Nephron progenitor cell (in vitro differentiated cells): Measurements from ENCODE around the gene CPA4.
A peak's percentile ranks its signal among the peaks of the same experiment; 100 is the strongest.

Source experiments
- DNase-seq: peaks from one replicate; pipeline ENCODE4 v3.0.0; 2021
- H3K27ac Mint-ChIP-seq: 2 replicates; pipeline ENCODE4 v1.8.0; 2021; ENCODE audit warnings: mild to moderate bottlenecking, moderate library complexity, mixed read lengths
- H3K27me3 Mint-ChIP-seq: 2 replicates; pipeline ENCODE4 v1.8.0; 2021; ENCODE audit warnings: mild to moderate bottlenecking, low read depth, mixed read lengths; ENCODE audit not compliant: poor library complexity
- H3K36me3 Mint-ChIP-seq: 2 replicates; pipeline ENCODE4 v1.8.0; 2021; ENCODE audit warnings: low read depth, mixed read lengths
- H3K4me1 Mint-ChIP-seq: 2 replicates; pipeline ENCODE4 v1.8.0; 2021; ENCODE audit warnings: mixed read lengths
- H3K4me3 Mint-ChIP-seq: 2 replicates; pipeline ENCODE4 v1.8.0; 2021; ENCODE audit warnings: mild to moderate bottlenecking, moderate library complexity, mixed read lengths
- H3K9me3 Mint-ChIP-seq: 2 replicates; pipeline ENCODE4 v1.8.0; 2021; ENCODE audit warnings: mild to moderate bottlenecking, moderate library complexity, mixed read lengths
- TF ChIP-seq, protein P1 (sequence below): fragments of 200-600 bp; sonication (generic); IDR thresholded peaks from 2 replicates; pipeline ENCODE4 v1.5.0; 2021; ENCODE audit warnings: antibody characterized with exemption

CPA4 gene

DNA sequence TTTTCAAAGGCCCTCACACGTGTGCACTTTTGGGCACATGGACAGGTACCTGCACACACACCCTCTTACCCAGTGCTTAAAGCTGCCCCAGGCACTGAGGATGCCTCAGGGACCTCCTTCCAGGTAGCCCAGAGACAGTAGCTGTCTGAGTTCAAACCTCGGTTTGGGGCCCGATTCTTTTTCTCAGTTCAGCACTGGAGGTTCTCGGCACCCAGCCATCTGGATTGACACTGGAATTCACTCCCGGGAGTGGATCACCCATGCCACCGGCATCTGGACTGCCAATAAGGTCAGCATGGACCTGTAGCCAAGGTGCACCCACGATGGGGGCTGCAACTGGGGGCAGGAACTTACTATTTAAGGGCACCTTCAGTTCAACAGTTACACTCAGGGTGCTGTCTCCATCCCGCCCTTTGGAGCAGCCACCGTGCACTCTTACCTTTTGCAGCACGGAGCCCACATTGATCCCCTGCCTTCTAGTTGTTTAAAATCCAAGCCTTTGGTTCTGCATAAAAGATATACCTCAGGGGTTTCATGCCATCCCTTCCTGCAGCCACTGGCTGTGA lies 69.4 kb downstream of the CPA4 start:
- no peak overlapping the region for H3K4me3 Mint-ChIP-seq
- H3K9me3 Mint-ChIP-seq, result peaks cover 34% of the 10 kb centered on the region
- H3K27ac Mint-ChIP-seq, result no peak overlapping the region
- peaks cover 53% of the 10 kb centered on the region for H3K4me1 Mint-ChIP-seq
- DNase-seq, result no peak
- TF ChIP-seq, protein P1, sequence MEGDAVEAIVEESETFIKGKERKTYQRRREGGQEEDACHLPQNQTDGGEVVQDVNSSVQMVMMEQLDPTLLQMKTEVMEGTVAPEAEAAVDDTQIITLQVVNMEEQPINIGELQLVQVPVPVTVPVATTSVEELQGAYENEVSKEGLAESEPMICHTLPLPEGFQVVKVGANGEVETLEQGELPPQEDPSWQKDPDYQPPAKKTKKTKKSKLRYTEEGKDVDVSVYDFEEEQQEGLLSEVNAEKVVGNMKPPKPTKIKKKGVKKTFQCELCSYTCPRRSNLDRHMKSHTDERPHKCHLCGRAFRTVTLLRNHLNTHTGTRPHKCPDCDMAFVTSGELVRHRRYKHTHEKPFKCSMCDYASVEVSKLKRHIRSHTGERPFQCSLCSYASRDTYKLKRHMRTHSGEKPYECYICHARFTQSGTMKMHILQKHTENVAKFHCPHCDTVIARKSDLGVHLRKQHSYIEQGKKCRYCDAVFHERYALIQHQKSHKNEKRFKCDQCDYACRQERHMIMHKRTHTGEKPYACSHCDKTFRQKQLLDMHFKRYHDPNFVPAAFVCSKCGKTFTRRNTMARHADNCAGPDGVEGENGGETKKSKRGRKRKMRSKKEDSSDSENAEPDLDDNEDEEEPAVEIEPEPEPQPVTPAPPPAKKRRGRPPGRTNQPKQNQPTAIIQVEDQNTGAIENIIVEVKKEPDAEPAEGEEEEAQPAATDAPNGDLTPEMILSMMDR, result no peak
- no peaks in the 10 kb centered on the region for H3K27me3 Mint-ChIP-seq
- peaks cover 17% of the 10 kb centered on the region for H3K36me3 Mint-ChIP-seq

DNA sequence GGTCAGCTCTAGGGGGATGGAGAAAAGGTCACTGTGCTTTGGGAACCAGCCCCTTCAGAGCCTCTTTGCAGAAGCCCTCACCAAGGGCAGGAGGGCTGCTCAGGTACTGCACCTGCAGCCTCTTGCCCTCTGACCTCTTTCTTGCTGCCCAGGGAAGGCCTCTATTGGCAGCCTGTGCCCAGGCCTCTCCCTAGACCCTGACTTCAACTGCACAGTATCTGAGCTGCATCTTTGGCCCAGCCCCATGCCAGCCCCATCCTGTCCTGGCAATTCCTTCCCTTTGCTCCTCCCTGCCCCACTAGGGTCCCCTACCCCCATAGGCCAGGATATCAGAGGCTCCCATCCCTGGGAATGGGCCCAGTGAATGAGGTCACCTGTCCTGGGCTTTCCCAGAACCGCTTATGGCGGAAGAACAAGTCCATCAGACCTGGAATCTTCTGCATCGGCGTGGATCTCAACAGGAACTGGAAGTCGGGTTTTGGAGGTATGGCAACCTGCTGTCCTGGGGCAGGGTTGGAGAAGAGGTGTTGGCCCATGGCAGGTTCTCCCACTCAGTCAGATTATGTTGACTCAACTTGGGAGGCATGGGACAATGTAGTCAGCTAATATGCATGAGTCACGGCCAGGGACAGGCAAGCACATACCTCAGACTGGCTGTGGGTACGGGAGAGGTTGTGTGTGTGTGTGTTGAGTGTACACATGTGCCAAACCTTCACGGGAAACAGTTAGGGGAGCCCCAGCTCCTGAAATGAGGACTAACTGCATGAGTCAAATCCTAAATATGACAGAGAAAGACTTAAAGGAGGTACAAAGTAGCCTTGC lies 70.3 kb downstream of the CPA4 start:
- Mint-ChIP-seq H3K36me3 (peaks cover 17% of the 10 kb centered on the region), H3K27me3 (no peaks in the 10 kb centered on the region), H3K4me3 (no peak overlapping the region), H3K9me3 (peaks cover 32% of the 10 kb centered on the region), H3K4me1 (peaks cover 52% of the 10 kb centered on the region), H3K27ac (peak overlapping the region; percentile 39)
- DNase-seq, result no peak
- TF ChIP-seq, protein P1, result no peak

DNA sequence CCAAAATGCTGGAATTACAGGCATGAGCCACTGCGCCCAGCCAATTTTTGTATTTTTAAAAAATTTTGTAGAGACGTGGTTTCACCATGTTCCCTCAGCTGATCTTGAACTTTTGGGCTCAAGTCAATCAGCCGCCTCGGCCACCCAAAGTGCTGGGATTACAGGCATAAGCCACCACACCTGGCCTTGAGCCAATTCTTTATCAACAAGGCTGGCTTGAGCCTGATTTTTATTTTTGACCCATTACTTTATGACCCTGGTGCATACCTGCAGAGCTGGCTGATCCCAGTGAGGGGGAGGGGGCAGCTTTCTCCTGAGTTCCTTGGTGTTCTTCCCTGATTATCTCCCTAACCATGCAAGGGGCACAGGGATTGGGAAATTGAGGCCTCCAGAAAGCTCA lies 71.5 kb downstream of the CPA4 start:
- Mint-ChIP-seq H3K4me3 (no peak overlapping the region), H3K27ac (no peak overlapping the region), H3K36me3 (peaks cover 14% of the 10 kb centered on the region), H3K27me3 (no peaks in the 10 kb centered on the region), H3K9me3 (peaks cover 20% of the 10 kb centered on the region), H3K4me1 (peaks cover 62% of the 10 kb centered on the region)
- no peak for DNase-seq
- TF ChIP-seq, protein P1, result no peak

DNA sequence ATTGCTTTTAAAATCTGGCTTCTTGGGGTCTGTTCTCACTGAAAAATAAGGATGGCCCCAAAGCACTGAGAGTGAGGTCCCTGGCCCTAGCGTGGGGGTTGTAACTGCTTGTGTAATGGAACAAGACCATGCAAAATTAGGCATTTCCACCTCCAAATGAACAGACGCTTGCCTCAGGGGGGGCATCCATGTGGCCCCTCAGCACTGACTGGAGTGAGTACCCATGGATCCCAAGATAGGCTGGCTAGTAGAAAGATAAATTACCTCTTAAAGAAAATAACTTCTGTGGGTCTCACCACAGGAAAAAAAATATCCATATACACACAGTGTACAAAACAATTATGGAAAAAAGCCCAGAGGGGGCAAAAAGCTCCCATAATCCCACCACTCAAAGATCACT lies 72.1 kb downstream of the CPA4 start:
- H3K27me3 Mint-ChIP-seq, result no peaks in the 10 kb centered on the region
- peak overlapping the region; percentile 33 for H3K4me3 Mint-ChIP-seq
- peaks cover 68% of the 10 kb centered on the region for H3K4me1 Mint-ChIP-seq
- H3K36me3 Mint-ChIP-seq, result peaks cover 8% of the 10 kb centered on the region
- TF ChIP-seq, protein P1, result no peak
- no peak for DNase-seq
- H3K9me3 Mint-ChIP-seq, result peaks cover 14% of the 10 kb centered on the region
- H3K27ac Mint-ChIP-seq, result peak overlapping the region; percentile 37

DNA sequence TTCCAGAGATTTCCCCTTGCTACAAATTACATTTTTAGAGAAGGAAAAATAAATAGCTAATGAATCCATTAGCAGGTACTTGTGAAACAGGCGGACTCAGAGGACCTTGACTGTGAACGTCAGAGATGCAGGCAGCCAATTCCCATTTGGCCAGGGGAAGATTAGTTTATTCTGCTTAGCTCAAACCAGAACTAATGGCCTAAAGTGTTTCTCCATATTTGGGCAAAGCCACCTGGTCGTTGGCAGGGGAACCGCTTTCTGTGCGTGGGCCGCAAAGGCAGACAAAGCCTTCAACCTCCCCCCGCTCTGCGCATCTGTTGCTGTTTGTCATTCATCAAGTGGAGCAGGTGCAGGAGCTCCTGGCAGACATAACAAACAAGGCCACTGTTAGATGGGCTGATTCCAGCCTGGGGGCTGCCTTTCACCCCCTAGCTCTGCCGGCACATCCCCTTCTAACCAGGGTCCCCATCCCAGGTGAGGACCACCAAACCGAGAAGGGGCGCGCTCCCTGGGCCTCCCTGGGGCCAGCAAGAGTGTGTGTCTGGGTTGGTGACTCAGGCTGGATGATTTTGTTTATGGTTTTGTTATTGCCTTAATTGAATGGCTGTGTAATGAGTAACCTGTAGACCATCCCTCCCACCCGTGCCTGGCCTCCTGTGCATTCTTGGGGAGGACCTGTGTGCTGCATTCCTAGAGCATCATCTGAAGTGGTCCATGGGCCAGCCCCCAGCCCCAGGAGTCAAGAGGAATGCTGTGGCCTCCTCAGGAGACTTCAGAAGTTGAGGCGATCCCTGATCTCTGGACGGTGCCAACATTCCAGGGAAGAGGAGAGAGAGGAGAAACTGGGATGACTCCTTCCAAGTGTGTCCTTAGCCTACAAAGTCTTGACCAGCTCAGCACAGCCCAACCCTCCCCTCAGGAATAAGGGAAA lies 72.8 kb downstream of the CPA4 start:
- Mint-ChIP-seq H3K4me1 (peaks cover 75% of the 10 kb centered on the region), H3K4me3 (peak overlapping the region; percentile 33), H3K27me3 (no peaks in the 10 kb centered on the region), H3K36me3 (peaks cover under 1% of the 10 kb centered on the region), H3K27ac (peak overlapping the region; percentile 84), H3K9me3 (peaks cover 7% of the 10 kb centered on the region)
- TF ChIP-seq, protein P1, result no peak
- DNase-seq, result peak; percentile 45
